ENCODE measurements around the gene TBC1D17. TPM values are rescaled to one million over a fixed set of nuclear protein-coding genes. Genes with fewer than 3 reads are reported as not detected.

The TBC1D17 gene
- total and polyA plus RNA-seq, 4 donors = 11.3 to 27.9 (median 17.2) TPM

DNA sequence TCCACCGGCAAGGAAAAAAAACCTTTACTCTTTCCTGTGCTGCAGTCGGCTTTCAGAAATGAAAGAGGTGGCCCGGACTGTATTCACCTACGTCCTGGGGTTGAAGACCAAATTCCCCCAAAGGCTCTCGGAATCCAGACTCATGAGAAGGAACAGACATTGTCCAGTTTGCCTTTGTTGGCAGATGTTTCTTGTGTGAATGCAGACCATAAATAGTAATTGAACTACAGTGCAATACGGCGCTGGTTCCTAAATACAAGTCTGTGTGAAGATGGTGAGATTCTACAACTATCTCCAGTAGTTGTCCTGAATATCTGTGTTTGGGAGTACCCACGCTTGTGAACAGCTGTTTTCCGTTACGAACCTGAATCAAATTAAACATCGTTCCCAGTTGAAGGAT is 37.8 kb upstream of the TBC1D17 start:
- no peak overlapping the region for H3K4me3 ChIP-seq (ENCODE audit: low read depth in 1 of 3, low read length in 3 of 3)
- 96% methylated on average over 11 of the region's 11 CpGs for WGBS
- DNase-seq (ENCODE audit: low spot score) = no peak
- no peaks in the 10 kb centered on the region for H3K9me3 ChIP-seq (ENCODE audit: control insufficient read depth in 4 of 4, low read length in 3 of 4)
- H3K27ac ChIP-seq (ENCODE audit: low read depth in 1 of 2, low read length in 2 of 2) = no peak overlapping the region
- peaks cover 4 to 23% (median 13%) of the 10 kb centered on the region in 4 donors for H3K36me3 ChIP-seq (ENCODE audit: control insufficient read depth in 4 of 4, insufficient read depth in 3 of 4, low read depth in 1 of 4, low read length in 3 of 4)
- no peaks in the 10 kb centered on the region for H3K27me3 ChIP-seq (ENCODE audit: control insufficient read depth in 4 of 4, insufficient read depth in 4 of 4, low read length in 3 of 4)
- TF ChIP-seq FOXA1 (IDR thresholded peaks at IDR 0.05) = no peak
- TF ChIP-seq, protein P1, sequence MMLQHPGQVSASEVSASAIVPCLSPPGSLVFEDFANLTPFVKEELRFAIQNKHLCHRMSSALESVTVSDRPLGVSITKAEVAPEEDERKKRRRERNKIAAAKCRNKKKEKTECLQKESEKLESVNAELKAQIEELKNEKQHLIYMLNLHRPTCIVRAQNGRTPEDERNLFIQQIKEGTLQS (IDR thresholded peaks at IDR 0.05) = no peak
- no peak for TF ChIP-seq HNF4G (IDR thresholded peaks at IDR 0.05)
- TF ChIP-seq TAF1 (conservative IDR thresholded peaks at IDR 0.05) = no peak
- no peaks in the 10 kb centered on the region for H3K4me1 ChIP-seq (ENCODE audit: control insufficient read depth in 4 of 4, insufficient read depth in 4 of 4, low read length in 3 of 4)
- no peak overlapping the region for H3K9ac ChIP-seq (ENCODE audit: low read depth in 1 of 2, low read length in 2 of 2)

DNA sequence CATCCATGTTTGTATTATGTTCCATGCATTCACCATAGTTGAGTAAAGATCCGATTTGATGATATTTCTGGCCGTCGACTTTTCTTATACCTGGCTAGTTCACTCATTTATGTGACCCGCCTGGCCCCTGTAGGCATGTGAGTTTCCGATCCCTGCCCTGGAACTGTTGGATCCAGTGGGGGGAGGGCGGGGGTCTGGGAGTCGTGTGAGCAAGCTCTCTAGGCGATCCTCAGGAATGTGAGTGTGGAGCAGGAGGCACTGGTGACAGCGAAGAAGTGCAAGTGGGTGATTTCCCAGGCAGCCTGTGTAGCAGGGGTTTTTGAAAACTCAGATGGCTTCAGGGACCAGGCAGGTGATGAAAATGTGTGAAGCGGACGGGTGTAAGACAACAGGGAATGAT is 37.2 kb upstream of the TBC1D17 start:
- H3K36me3 ChIP-seq (ENCODE audit: control insufficient read depth in 4 of 4, insufficient read depth in 3 of 4, low read depth in 1 of 4, low read length in 3 of 4) = peaks cover 4 to 23% (median 11%) of the 10 kb centered on the region in 4 donors

More for the DNA sequence above, 37.2 kb upstream of the TBC1D17 start:
- no peak overlapping the region for H3K4me3 ChIP-seq (ENCODE audit: low read depth in 1 of 3, low read length in 3 of 3)
- no peaks in the 10 kb centered on the region for H3K27me3 ChIP-seq (ENCODE audit: control insufficient read depth in 4 of 4, insufficient read depth in 4 of 4, low read length in 3 of 4)
- no peak overlapping the region for H3K9ac ChIP-seq (ENCODE audit: low read depth in 1 of 2, low read length in 2 of 2)
- WGBS = 91% methylated on average over 11 of the region's 11 CpGs
- no peaks in the 10 kb centered on the region for H3K4me1 ChIP-seq (ENCODE audit: control insufficient read depth in 4 of 4, insufficient read depth in 4 of 4, low read length in 3 of 4)
- DNase-seq (ENCODE audit: low spot score) = no peak
- H3K9me3 ChIP-seq (ENCODE audit: control insufficient read depth in 4 of 4, low read length in 3 of 4) = no peaks in the 10 kb centered on the region
- TF ChIP-seq, protein P2, sequence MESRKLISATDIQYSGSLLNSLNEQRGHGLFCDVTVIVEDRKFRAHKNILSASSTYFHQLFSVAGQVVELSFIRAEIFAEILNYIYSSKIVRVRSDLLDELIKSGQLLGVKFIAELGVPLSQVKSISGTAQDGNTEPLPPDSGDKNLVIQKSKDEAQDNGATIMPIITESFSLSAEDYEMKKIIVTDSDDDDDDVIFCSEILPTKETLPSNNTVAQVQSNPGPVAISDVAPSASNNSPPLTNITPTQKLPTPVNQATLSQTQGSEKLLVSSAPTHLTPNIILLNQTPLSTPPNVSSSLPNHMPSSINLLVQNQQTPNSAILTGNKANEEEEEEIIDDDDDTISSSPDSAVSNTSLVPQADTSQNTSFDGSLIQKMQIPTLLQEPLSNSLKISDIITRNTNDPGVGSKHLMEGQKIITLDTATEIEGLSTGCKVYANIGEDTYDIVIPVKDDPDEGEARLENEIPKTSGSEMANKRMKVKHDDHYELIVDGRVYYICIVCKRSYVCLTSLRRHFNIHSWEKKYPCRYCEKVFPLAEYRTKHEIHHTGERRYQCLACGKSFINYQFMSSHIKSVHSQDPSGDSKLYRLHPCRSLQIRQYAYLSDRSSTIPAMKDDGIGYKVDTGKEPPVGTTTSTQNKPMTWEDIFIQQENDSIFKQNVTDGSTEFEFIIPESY (IDR thresholded peaks at IDR 0.05) = no peak
- TF ChIP-seq, protein P3, sequence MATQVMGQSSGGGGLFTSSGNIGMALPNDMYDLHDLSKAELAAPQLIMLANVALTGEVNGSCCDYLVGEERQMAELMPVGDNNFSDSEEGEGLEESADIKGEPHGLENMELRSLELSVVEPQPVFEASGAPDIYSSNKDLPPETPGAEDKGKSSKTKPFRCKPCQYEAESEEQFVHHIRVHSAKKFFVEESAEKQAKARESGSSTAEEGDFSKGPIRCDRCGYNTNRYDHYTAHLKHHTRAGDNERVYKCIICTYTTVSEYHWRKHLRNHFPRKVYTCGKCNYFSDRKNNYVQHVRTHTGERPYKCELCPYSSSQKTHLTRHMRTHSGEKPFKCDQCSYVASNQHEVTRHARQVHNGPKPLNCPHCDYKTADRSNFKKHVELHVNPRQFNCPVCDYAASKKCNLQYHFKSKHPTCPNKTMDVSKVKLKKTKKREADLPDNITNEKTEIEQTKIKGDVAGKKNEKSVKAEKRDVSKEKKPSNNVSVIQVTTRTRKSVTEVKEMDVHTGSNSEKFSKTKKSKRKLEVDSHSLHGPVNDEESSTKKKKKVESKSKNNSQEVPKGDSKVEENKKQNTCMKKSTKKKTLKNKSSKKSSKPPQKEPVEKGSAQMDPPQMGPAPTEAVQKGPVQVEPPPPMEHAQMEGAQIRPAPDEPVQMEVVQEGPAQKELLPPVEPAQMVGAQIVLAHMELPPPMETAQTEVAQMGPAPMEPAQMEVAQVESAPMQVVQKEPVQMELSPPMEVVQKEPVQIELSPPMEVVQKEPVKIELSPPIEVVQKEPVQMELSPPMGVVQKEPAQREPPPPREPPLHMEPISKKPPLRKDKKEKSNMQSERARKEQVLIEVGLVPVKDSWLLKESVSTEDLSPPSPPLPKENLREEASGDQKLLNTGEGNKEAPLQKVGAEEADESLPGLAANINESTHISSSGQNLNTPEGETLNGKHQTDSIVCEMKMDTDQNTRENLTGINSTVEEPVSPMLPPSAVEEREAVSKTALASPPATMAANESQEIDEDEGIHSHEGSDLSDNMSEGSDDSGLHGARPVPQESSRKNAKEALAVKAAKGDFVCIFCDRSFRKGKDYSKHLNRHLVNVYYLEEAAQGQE (IDR thresholded peaks at IDR 0.05) = no peak
- TF ChIP-seq TAF1 (conservative IDR thresholded peaks at IDR 0.05) (no peak), JUND (IDR thresholded peaks at IDR 0.05) (no peak), NR2F2 (IDR thresholded peaks at IDR 0.05) (no peak), EGR1 (IDR thresholded peaks at IDR 0.05; ENCODE audit: low read depth in 2 of 2) (no peak), RAD21 (IDR thresholded peaks at IDR 0.05) (no peak), YY1 (IDR thresholded peaks at IDR 0.05) (no peak), FOXA2 (IDR thresholded peaks at IDR 0.05) (no peak), FOXA1 (IDR thresholded peaks at IDR 0.05) (no peak), RXRA (IDR thresholded peaks at IDR 0.05) (no peak), SP1 (IDR thresholded peaks at IDR 0.05) (no peak), HNF4G (IDR thresholded peaks at IDR 0.05) (no peak), HNF4A (conservative IDR thresholded peaks at IDR 0.05) (no peak), GABPA (IDR thresholded peaks at IDR 0.05 in 1 of 2, conservative IDR thresholded peaks at IDR 0.05 in 1 of 2) (no peak)
- TF ChIP-seq, protein P4, sequence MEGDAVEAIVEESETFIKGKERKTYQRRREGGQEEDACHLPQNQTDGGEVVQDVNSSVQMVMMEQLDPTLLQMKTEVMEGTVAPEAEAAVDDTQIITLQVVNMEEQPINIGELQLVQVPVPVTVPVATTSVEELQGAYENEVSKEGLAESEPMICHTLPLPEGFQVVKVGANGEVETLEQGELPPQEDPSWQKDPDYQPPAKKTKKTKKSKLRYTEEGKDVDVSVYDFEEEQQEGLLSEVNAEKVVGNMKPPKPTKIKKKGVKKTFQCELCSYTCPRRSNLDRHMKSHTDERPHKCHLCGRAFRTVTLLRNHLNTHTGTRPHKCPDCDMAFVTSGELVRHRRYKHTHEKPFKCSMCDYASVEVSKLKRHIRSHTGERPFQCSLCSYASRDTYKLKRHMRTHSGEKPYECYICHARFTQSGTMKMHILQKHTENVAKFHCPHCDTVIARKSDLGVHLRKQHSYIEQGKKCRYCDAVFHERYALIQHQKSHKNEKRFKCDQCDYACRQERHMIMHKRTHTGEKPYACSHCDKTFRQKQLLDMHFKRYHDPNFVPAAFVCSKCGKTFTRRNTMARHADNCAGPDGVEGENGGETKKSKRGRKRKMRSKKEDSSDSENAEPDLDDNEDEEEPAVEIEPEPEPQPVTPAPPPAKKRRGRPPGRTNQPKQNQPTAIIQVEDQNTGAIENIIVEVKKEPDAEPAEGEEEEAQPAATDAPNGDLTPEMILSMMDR (IDR thresholded peaks at IDR 0.05; ENCODE audit: low read depth, low read length, missing input control) = no peak
- TF ChIP-seq, protein P5, sequence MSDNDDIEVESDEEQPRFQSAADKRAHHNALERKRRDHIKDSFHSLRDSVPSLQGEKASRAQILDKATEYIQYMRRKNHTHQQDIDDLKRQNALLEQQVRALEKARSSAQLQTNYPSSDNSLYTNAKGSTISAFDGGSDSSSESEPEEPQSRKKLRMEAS (IDR thresholded peaks at IDR 0.05) = no peak
- TF ChIP-seq, protein P1 (IDR thresholded peaks at IDR 0.05) = no peak
- no peak overlapping the region for H3K27ac ChIP-seq (ENCODE audit: low read depth in 1 of 2, low read length in 2 of 2)
